Immature natural killer cell (primary cell): Measurements from ENCODE around the gene HSD11B2. TPM values are rescaled to one million over a fixed set of nuclear protein-coding genes. Genes with fewer than 3 reads are reported as not detected.
A peak's percentile ranks its signal among the peaks of the same experiment; 100 is the strongest.

Source experiments
- DNase-seq, 3 donors: peaks; one replicate each; pipeline ENCODE4 v3.0.0; 2022; ENCODE audit warnings: mixed read lengths in 1 of 3
- H3K27ac Mint-ChIP-seq, 6 donors: one replicate each; pipeline ENCODE4 v1.8.0; 2020; ENCODE audit warnings: mixed read lengths in 6 of 6, mild to moderate bottlenecking in 5 of 6, inconsistent platforms in 4 of 6, moderate library complexity in 3 of 6
- H3K27me3 Mint-ChIP-seq, 3 donors: one replicate each; pipeline ENCODE4 v1.8.0; 2020 to 2021; ENCODE audit warnings: low read depth in 3 of 3, mild to moderate bottlenecking in 3 of 3, mixed read lengths in 3 of 3, moderate library complexity in 3 of 3, inconsistent platforms in 1 of 3
- H3K36me3 Mint-ChIP-seq, 3 donors: one replicate each; pipeline ENCODE4 v1.8.0; 2020; ENCODE audit warnings: mixed read lengths in 3 of 3, inconsistent platforms in 2 of 3, mild to moderate bottlenecking in 2 of 3
- H3K4me1 Mint-ChIP-seq, 2 donors: one replicate each; pipeline ENCODE4 v1.8.0; 2020; ENCODE audit warnings: inconsistent platforms in 2 of 2, mild to moderate bottlenecking in 2 of 2, mixed read lengths in 2 of 2, moderate library complexity in 1 of 2
- H3K4me3 Mint-ChIP-seq, 5 donors: one replicate each; pipeline ENCODE4 v1.8.0; 2020; ENCODE audit warnings: mild to moderate bottlenecking in 5 of 5, mixed read lengths in 5 of 5, inconsistent platforms in 3 of 5, moderate library complexity in 3 of 5
- H3K9me3 Mint-ChIP-seq, 6 donors: one replicate each; pipeline ENCODE4 v1.8.0; 2020; ENCODE audit warnings: mild to moderate bottlenecking in 6 of 6, mixed read lengths in 6 of 6, inconsistent platforms in 4 of 6, moderate library complexity in 3 of 6
- polyA plus RNA-seq, 3 donors: library from polyadenylated mRNA; unstranded; fragments of 300-500 nt; fragmentation: Illumina TruSeq; gene quantifications; one replicate each; pipeline ENCODE4 v1.2.3, GENCODE V29; 2021

Gene HSD11B2
- polyA plus RNA-seq, 3 donors from 2014 or later, result not detected

- Mint-ChIP-seq H3K27me3 (peaks cover 2 to 6% (median 3%) of the 10 kb centered on the region in 3 donors), H3K4me3 (no peak overlapping the region), H3K9me3 (no peaks in the 10 kb centered on the region), H3K36me3 (peaks cover 0 to 18% (median 16%) of the 10 kb centered on the region in 3 donors), H3K27ac (no peak overlapping the region), H3K4me1 (peaks cover 10 to 14% of the 10 kb centered on the region in 2 donors)
- DNase-seq, result no peak
These were observed 8.0 kb downstream of the HSD11B2 start for GRCh38 chr16:67438824-67439393.

- Mint-ChIP-seq H3K27me3 (peaks cover 0 to 8% (median 5%) of the 10 kb centered on the region in 3 donors), H3K36me3 (peaks cover 0 to 18% (median 16%) of the 10 kb centered on the region in 3 donors), H3K4me1 (peaks cover 10 to 14% of the 10 kb centered on the region in 2 donors), H3K9me3 (no peaks in the 10 kb centered on the region), H3K27ac (no peak overlapping the region), H3K4me3 (no peak overlapping the region)
- no peak for DNase-seq
These were observed 10.4 kb downstream of the HSD11B2 start for GRCh38 chr16:67441271-67441753.

- Mint-ChIP-seq H3K9me3 (no peaks in the 10 kb centered on the region), H3K27ac (peak overlapping the region in 2 of 6 donors; percentile 12 to 49), H3K4me3 (no peak overlapping the region), H3K4me1 (peaks cover 13 to 19% of the 10 kb centered on the region in 2 donors), H3K27me3 (peaks cover 2 to 8% (median 5%) of the 10 kb centered on the region in 3 donors), H3K36me3 (peaks cover 0 to 18% (median 15%) of the 10 kb centered on the region in 3 donors)
- DNase-seq, result no peak
These were observed 11.0 kb downstream of the HSD11B2 start for GRCh38 chr16:67441907-67442306.

GRCh38 chr16:67442581-67443255, 11.8 kb downstream of the HSD11B2 start:
- H3K27ac Mint-ChIP-seq, result peak overlapping the region in 1 of 6 donors; percentile 34
- H3K36me3 Mint-ChIP-seq, result peaks cover 0 to 15% (median 12%) of the 10 kb centered on the region in 3 donors
- H3K4me3 Mint-ChIP-seq, result no peak overlapping the region
- no peaks in the 10 kb centered on the region for H3K9me3 Mint-ChIP-seq
- peaks cover 11 to 14% of the 10 kb centered on the region in 2 donors for H3K4me1 Mint-ChIP-seq
- DNase-seq, result no peak
- peaks cover 3 to 10% (median 5%) of the 10 kb centered on the region in 3 donors for H3K27me3 Mint-ChIP-seq

GRCh38 chr16:67443265-67443664, 12.3 kb downstream of the HSD11B2 start:
- H3K4me1 Mint-ChIP-seq, result peaks cover 7 to 9% of the 10 kb centered on the region in 2 donors
- no peak overlapping the region for H3K4me3 Mint-ChIP-seq
- H3K27me3 Mint-ChIP-seq, result peaks cover 3 to 10% (median 5%) of the 10 kb centered on the region in 3 donors
- no peak for DNase-seq
- peaks cover 0 to 11% (median 9%) of the 10 kb centered on the region in 3 donors for H3K36me3 Mint-ChIP-seq
- H3K9me3 Mint-ChIP-seq, result no peaks in the 10 kb centered on the region
- H3K27ac Mint-ChIP-seq, result peak overlapping the region in 2 of 6 donors; percentile 30 to 44

GRCh38 chr16:67444259-67445125, 13.6 kb downstream of the HSD11B2 start:
- Mint-ChIP-seq H3K27me3 (peaks cover 3 to 9% (median 5%) of the 10 kb centered on the region in 3 donors), H3K4me1 (peaks cover 5 to 10% of the 10 kb centered on the region in 2 donors), H3K27ac (peak overlapping the region in 1 of 6 donors; percentile 11), H3K4me3 (no peak overlapping the region), H3K9me3 (no peaks in the 10 kb centered on the region), H3K36me3 (peaks cover 0 to 4% (median 3%) of the 10 kb centered on the region in 3 donors)
- no peak for DNase-seq

GRCh38 chr16:67445126-67445426, 14.2 kb downstream of the HSD11B2 start:
- no peak for DNase-seq
- peak overlapping the region in 1 of 6 donors; percentile 11 for H3K27ac Mint-ChIP-seq
- H3K4me3 Mint-ChIP-seq, result no peak overlapping the region
- peaks cover 3 to 5% (median 4%) of the 10 kb centered on the region in 3 donors for H3K27me3 Mint-ChIP-seq
- H3K4me1 Mint-ChIP-seq, result peaks cover 9 to 12% of the 10 kb centered on the region in 2 donors
- H3K36me3 Mint-ChIP-seq, result peaks cover 0 to 4% (median 3%) of the 10 kb centered on the region in 3 donors
- H3K9me3 Mint-ChIP-seq, result no peaks in the 10 kb centered on the region

GRCh38 chr16:67445441-67445912, 14.6 kb downstream of the HSD11B2 start:
- H3K27me3 Mint-ChIP-seq, result peaks cover 3 to 5% (median 5%) of the 10 kb centered on the region in 3 donors
- H3K4me1 Mint-ChIP-seq, result peaks cover 11 to 15% of the 10 kb centered on the region in 2 donors
- no peak overlapping the region for H3K27ac Mint-ChIP-seq
- H3K4me3 Mint-ChIP-seq, result no peak overlapping the region
- DNase-seq, result no peak
- peaks cover 0 to 7% (median 3%) of the 10 kb centered on the region in 3 donors for H3K36me3 Mint-ChIP-seq
- H3K9me3 Mint-ChIP-seq, result no peaks in the 10 kb centered on the region

- Mint-ChIP-seq H3K27ac (peak overlapping the region in 1 of 6 donors; percentile 40), H3K4me3 (no peak overlapping the region), H3K36me3 (peaks cover 0 to 8% (median 3%) of the 10 kb centered on the region in 3 donors), H3K27me3 (peaks cover 3 to 11% (median 5%) of the 10 kb centered on the region in 3 donors), H3K4me1 (peaks cover 11 to 19% of the 10 kb centered on the region in 2 donors), H3K9me3 (no peaks in the 10 kb centered on the region)
- no peak for DNase-seq
These were observed 15.3 kb downstream of the HSD11B2 start for GRCh38 chr16:67445913-67446907.

GRCh38 chr16:67446968-67447507, 16.1 kb downstream of the HSD11B2 start:
- DNase-seq, result no peak
- peaks cover 2 to 11% (median 3%) of the 10 kb centered on the region in 3 donors for H3K27me3 Mint-ChIP-seq
- H3K27ac Mint-ChIP-seq, result peak overlapping the region in 1 of 6 donors; percentile 40
- no peak overlapping the region for H3K4me3 Mint-ChIP-seq
- H3K9me3 Mint-ChIP-seq, result no peaks in the 10 kb centered on the region
- H3K36me3 Mint-ChIP-seq, result peaks cover 0 to 4% (median 0%) of the 10 kb centered on the region in 3 donors
- H3K4me1 Mint-ChIP-seq, result peaks cover 11 to 19% of the 10 kb centered on the region in 2 donors

- Mint-ChIP-seq H3K4me3 (no peak overlapping the region), H3K27ac (no peak overlapping the region), H3K36me3 (peaks cover 0 to 4% (median 0%) of the 10 kb centered on the region in 3 donors), H3K27me3 (peaks cover 2 to 11% (median 3%) of the 10 kb centered on the region in 3 donors), H3K9me3 (no peaks in the 10 kb centered on the region), H3K4me1 (peaks cover 11 to 19% of the 10 kb centered on the region in 2 donors)
- peak; percentile 22 to 40 (median 24) for DNase-seq
These were observed 16.7 kb downstream of the HSD11B2 start for GRCh38 chr16:67447508-67448076.

- H3K27ac Mint-ChIP-seq, result no peak overlapping the region
These were observed 17.7 kb downstream of the HSD11B2 start for GRCh38 chr16:67448580-67448979.

More at GRCh38 chr16:67448580-67448979, 17.7 kb downstream of the HSD11B2 start:
- Mint-ChIP-seq H3K27me3 (peaks cover 2 to 11% (median 4%) of the 10 kb centered on the region in 3 donors), H3K4me3 (no peak overlapping the region), H3K4me1 (peaks cover 15 to 24% of the 10 kb centered on the region in 2 donors), H3K9me3 (no peaks in the 10 kb centered on the region), H3K36me3 (peaks cover 0 to 4% (median 3%) of the 10 kb centered on the region in 3 donors)
- DNase-seq, result no peak
